GDM1 (cell line): Measurements from ENCODE around the gene PNPO.
A peak's percentile ranks its signal among the peaks of the same experiment; 100 is the strongest.

ENCODE experiments used
- DNase-seq: peaks from one replicate; lab custom pipeline; 2025; lab: John Stamatoyannopoulos, UW

The PNPO gene

DNA sequence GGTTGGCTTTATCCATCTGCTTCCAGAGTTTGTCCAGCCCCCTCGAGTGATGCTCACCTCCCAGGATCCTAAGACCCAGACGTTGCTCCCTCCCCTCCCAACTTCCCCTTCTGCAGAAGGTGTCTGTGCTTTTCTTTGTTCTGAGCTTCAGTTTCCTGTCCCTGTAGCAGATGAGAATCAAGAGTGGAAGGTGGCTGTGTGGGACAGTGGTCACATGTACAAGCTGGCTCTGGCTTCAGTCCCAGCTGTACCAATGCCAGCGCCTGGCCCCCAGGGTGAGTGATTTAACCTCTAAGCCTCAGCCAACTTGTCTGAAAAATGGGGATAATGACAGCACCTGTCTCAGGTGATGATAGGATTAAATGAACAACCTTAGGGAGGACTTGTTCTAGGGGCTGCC lies 8.6 kb downstream of the PNPO start:
- DNase-seq = no peak

DNA sequence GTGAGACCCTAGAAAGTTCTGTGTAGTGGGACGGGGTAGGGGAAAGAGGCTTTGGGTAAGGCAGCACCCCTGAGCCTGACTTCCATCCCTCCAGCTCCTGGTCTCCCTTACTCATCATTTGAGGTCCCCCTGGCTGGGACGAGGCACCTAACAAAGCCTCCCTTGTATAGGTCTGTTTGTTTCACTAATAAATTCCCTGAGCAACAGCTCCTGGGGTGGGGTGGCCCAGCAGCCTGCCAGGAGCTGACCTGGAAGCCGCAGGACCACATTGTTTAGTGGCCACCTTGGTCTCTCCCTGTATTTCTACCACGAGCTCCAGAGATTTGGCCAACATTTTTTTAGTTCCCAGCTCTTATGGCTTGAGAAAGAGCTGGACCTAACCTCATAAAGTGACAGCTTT lies 9.1 kb downstream of the PNPO start:
- no peak for DNase-seq

DNA sequence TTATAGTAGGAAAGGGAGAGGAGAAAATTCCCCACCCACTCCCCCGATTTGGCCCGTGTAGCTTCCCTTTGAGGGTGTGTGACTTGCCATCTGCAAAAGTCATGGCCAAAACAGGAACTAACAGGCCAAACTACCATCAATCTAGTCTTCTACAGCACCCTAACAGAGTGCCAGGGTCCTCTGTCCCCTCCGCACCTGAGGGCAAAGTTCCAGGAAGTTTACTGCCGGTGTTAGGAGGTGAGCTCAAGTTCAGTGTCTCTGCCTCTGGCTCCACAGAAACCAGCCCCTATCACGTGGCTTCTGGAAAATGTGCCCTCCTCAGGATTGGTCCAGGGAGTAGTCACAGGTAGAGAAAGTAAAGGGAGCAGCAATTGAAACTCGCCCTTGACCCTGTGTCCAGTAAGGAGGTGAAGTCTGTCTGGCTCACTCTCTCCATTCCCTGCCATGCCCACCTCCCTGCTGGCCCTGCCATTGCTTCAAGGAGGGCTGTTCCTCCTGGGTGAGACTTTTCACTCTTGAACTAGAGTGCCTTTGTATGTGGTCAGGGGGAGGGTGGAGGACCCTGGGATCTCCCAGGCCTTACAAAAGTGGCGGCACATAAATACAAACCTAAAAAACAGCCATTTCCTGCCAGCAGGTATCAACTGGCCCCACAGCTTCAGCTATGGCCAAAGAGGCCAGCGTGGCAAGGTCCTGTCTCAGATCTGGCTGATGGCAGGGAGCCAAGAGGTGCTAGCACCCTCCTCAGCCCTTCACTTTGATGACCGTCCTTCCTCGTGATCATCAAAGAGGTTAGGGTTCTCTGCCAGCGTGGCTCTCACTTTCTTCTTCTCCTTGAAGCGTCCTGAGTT lies 11.0 kb downstream of the PNPO start:
- DNase-seq = no peak

DNA sequence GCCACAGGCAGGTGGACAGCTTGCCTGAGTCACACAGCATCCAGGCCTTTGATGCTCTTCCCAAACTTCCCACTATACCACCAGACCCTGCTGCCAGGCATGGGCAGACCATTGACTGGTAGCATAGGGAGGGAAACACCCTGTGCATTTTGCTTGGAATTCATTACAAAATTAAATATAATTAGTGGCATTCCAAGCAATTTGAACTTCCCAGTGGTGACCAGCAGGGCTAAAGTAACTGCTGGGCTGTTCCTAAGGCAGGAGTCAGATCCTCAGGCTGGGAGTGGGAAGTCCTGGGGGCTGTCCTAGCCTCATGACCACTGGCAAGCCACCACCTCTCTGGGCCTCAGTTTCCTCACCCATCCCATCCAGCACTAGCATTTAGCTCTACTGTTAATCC lies 12.5 kb downstream of the PNPO start:
- no peak for DNase-seq

DNA sequence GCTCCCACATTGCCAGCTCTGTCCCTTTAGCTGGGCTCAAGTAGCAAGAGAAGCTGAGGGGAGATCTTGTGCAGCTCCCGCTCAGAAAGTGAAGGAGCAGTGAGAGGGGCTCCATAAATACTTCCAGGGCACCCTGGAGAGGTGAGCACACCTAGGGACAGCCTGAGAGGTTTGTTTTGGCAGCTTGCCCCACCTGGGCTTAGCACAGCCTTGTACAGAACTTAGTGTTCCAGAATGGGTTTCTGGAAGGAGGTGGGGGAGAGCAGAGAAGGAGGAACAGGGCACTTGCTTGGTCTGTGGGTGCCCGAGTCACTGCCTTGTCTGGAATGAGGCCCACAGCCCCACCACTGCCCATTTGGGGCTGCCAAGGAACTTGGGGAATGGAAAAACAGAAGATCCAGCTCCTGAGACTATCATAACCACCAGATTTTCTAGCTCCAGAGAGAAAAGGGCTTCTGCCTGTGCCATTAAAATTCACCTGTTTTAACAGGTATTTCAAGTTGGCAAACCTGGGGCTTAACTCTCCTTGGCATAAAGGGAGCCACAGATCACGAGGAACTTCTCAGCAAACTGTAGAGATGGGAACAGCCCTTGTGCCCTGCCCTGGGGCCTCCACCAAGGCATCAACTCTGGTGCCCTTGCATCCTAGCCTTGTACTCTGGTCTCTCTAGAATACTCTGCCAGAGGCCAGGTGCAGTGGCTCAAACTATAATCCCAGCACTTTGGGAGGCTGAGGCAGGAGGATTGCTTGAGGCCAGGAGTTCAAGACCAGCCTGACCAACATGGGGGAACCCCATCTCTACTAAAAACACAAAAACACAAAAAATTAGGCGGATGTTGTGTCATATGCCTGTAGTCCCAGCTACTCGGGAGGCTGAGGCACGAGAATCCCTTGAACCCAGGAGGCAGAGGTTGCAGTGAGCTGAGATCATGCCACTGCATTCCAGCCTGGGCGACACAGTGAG lies 14.4 kb downstream of the PNPO start:
- DNase-seq = no peak

DNA sequence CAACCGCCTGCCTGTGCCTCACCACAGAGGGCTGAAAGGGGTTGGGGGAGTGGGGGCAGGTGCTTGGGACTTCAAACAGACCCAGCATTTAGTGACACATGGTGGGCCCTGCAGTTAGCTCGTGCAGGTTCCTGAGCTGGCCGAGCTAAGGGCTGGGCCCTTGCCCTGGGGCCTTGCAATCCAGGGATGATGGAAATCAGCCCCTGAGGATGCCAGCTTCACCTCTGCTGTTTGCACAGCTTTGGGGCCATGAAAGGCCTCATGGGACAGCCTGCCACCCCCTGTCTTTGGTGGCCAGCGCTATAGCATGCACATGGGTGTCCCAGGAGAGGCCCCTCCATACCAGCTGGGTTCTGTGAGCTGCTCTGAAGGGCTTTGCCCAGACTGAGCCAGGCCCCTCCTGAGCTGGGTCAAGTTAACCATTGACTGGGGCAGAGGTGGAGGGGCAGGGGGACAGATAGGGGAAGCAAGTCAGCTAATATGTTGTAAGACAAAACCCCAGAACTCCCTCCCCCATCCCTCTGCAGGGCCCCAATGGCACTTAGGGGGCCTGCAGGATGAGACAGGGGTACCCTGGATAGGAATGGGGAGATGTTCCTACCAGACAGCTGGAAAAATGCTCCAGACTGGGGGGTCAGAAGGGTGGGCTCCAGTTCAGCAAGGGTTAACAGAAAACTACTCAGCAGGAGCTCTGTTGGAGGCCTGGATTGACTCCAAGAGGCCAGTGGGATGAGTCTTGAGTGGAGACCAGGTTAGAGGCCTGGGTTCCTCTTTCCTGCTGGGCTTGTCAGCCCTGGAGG lies 15.6 kb downstream of the PNPO start:
- no peak for DNase-seq

DNA sequence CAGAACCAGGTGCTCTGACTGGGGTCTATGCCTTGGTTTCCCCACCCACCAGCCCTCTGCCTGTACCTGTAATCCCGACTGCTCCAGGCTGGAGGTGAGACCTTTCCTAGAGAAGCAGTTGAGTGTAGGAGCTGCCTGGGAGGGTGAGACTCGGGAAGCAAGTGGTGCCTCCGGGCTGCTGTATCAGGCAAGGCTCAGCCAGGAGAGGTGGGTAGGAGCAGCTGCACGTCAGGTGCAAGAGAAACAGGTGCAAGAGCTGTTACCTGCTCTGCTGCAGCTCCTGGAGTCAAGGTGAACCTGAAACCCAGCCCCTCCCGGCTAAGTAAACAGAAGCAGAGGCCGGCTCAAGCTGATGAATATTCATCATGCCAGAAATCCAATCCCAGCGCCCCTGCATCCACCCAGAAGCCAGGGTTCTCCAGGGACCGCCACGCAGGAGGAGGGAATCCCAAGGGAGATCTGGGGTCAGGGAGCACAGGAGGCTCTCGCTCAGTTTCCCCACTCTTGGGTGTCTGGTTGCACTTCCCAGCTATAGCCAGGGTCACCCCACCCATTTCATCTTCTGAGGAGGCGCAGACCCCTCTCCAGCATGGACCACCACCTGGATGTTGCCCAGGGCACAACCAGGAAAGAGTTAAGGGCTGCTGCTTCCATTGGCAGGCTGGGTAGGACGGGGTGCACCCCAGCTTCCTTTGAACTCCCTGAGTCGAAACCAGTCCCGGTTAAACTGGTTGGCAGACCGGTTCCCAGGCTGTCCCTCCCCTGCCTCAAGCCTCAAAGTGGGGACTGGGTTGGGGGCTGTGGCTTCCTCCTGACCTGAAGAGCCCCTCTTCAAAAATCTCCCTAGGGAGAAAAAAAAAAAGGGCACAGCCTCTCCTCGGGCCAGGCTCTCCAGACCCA lies 16.5 kb downstream of the PNPO start, which contains the start of gene PRR15L:
TSS of gene PRR15L (minus strand) at position 293 of the 900 bp plus-strand sequence. CDS start 4,649 bp downstream, outside the sequence.
- DNase-seq = no peak

DNA sequence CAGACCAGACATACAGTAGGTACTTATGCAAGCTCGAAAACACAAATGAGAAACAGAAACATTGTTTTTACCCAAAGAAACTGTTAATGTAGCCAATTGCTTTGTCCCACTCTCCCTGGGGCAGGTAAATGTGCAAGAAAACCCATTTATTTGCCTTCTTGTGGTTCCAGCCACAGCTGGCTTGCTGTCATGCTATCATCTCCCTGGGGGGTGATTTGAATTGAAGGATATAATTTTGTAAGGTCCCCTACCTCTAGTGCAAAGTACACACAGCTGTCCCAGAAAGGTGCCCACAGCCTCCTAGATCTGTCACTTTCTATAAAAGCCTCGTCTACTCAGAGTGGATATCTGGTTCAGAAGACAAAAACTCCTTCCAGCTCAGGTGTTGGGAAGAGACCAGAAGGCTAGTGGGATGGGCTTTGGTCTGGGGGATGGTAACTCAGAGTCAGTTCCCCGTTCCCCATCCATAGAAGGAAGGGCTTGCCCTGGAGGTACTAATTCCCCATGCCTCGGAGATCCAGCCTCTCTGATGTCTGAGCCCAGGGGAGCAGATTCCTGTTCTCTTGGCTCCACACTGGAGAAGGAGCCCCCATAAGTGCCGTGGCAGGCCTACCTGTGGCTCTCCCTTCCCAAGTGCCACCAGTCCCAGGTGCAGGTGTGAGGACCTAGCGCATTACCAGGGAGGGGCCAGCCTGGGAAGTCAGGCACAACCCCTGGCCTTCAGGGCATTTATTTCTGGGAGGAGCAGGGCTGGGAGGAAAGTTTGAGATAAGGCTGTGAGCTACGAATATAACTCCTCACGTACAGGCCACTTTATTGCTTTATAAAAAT lies 18.7 kb downstream of the PNPO start:
- no peak for DNase-seq

DNA sequence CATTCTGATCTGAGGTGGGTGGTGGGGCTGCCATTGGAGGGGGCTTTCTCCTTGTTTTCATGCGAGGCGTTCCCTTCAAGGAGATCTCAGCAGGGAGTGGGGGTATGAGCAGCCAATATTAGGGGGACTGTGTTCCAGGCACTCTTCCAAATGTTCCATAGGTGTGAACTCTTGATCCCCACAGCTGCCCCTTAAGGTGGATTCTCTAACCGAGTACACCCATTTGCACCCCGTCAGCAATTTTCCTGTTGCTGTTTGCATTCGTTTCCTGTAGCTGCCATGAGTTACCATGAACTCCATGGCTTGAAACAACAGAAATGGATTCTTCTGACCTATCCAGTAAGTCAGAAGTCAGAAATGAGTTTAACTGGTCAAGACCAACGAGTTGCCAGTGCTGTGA lies 20.0 kb downstream of the PNPO start:
- DNase-seq = no peak

DNA sequence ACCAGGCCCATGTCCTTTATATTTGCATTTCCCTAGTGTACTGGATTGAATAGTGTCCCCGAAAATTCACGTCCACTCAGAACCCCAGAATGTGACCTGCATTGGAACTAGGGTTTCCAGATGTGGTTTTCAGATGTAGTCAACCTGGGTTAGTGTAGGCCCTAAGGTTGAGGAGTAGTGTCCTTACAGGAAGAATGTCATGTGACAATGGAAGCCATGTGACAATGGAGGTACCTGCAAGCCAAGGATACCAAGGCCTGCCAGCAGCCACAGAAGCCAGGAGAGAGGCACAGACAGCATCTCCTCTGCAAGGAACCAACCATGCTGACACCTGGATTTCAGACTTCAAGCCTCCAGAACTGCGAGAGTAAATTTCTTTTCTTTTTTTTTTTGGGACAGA lies 21.5 kb downstream of the PNPO start:
- DNase-seq = no peak

DNA sequence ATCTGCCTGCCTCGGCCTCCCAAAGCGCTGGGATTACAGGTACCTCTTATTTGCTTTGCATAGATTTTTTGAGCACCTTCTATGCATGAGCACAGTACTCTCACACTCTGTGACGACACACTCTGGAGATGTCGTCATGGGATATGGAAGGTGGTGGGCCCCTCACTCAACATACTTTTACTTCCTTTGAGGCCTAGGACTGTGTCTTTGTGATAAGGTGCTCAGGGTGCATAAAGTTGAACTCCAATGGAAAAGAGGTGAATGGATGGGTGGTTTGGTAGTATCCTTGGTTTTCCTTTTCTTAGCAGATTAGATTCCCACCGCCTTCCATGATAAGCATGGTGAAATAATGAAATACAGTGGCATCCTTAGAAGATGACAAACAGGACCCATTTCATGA lies 23.5 kb downstream of the PNPO start:
- DNase-seq = no peak

DNA sequence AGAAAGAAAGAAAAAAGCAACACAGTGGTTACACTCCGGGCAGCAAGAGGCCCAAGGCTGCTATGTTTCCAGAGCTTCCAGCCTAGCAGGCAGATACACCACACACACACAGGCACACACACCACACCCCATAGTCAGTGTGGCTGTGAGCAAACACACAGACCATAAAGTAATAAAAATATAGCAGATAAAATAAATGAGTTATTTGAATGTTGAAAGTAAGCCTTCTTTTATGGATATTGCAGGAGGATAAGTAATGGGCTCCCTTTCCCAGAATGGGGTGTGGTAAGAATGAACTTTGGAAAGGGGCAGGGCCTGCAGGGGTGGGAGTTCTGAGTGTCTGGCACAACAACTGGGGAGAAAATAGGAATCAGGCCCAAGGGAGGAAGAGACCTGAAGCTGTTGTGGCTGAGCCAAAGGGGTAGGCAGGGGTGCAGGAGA lies 24.7 kb downstream of the PNPO start:
- no peak for DNase-seq

DNA sequence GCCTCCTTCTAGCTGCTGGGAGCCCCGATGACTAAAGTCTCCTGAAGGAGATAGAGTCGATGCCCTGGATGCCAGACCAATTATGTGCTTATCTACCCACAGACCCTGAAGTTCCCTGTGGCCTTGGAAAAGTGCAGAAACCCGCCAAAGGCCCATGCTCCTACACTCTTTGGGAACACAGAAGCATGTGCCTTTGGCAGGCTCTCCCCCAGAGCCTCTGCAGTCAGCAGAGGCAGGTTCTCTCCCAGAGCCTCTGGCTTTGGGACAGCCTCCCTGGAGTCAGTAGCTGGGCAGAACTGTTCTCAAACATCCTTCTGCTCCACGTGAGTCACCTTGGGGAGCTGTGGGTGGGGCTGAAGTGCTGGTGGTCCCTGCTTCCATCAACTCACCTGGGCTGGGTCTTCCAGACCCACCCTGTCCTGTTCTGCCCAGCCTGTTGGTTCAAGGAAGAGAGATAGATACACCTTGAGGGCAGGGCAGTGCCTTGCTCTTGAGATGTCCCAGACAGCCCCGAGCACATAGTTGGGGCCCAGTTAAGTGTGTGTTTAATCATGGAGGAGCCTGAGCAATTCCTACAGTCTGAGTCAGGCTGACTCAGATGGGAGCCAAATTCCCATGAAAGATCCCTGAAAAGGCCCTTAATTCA lies 26.4 kb downstream of the PNPO start:
- no peak for DNase-seq

DNA sequence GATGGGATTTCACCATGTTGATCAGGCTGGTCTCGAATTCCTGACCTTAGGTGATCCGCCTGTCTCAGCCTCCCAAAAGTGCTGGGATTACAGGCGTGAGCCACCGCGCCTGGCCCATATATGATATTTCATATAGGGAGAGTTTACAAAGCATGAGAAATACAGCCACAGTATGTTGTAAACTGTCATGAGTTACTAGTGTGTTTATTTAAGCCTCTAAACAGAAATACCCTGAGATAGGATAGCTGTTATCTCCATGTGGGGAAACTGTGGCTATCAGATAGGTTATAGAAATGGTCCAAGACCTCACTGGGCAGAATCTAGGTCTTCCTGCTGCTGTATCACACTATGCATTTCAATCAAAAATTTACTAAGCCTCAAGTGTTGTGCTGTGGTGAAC lies 27.5 kb downstream of the PNPO start:
- DNase-seq = no peak

DNA sequence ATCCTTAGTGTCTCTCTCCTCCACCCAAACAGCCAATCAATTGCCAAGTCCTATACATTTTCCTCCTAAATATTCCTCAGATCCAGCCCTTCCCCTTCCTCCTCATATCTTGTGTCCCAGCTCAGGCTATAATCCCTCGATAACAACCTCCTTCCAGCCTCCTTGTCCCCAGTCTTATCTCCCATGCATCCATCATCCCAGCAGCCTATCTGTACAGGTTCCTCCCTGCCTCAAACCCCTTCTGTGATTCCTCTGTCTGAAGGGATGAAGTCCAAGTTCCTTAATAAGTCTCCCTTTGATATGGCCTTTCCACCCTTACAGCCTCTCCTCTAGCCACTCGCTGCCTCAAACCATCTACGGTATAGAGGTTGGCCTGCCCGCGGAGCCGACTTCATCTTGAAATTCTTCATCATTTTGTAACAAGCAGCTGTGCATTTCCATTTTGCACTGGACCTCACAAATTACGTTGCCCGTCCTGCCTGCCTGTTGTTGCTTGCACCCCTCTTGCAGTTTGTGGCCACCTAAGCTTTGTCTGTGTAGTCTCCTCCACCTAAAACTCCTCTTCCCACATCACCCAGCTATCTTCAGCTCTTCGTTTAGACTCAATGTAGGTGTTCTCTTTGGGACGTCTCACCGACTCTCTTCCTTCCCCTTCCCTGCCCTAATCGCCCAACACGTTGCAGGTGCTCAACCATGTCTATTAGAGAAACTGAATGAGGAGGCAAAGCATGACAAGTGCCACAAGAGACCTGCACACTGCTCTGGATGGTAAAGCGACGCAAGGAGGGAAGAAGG lies 28.8 kb downstream of the PNPO start:
- DNase-seq = no peak

DNA sequence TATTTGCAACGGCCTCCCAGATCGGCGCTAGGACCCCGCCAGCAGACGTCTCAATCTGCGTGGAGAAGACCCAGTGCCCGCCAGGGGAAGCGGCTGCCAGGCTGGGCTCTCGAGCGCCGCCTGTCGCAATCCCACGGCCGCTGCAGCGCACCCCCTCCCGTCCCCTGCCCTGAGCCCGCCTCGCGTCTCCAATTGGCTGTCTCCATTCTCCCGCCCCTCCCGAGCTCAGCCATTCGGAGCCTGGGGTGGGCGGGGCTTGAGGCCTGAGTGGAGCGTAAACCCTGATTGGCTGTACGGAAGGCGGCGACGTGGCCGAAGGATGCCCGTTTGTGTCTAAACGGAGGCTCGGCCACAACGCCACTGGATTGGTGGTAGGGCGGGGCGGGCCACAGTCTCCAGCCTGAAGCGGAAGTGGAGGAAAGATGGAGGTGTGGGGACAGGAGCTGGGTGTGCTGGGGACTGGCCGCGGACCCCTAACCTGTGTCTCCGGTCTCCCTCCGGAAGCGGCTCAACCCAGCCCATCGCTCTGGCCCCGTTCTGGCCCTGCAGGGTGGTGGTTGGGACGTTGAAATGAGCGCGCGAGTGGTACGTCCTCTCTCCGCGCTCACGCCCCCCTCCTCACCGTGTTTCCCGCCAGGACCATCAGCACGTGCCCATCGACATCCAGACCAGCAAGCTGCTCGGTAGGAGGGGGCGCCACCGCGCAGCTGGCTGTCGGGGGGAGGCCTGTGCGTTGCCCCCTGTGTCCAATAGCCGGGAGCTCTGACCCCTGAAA lies 29.5 kb downstream of the PNPO start, which contains the start of gene CDK5RAP3:
TSS of gene CDK5RAP3 (plus strand) at position 389 of the 775 bp plus-strand sequence. CDS start at position 423, 34 bp downstream.
- DNase-seq = peak; percentile 100

DNA sequence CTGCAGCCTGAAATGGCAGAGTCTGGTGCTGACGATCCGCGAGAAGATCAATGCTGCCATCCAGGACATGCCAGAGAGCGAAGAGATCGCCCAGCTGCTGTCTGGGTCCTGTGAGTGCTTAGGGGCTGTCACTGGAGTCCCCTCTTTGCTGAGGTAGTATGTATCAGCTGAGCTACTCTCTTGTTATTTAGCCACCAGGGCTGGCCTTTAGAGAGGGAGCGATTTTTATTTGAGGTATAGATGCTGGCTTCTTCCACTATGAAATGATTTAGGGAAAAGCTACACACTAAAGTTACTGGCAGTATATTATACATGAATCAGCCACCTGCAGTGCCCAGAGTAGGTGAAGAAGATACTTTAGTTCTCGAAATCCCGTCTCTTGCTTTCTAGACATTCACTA lies 32.2 kb downstream of the PNPO start:
- no peak for DNase-seq
